ENCODE measurements around the gene GPR176. TPM values are rescaled to one million over a fixed set of nuclear protein-coding genes. Genes with fewer than 3 reads are reported as not detected.

GPR176 gene
- total RNA-seq, 4 donors from 2014 or later, result 2.4 to 18.6 (median 9.1) TPM

DNA sequence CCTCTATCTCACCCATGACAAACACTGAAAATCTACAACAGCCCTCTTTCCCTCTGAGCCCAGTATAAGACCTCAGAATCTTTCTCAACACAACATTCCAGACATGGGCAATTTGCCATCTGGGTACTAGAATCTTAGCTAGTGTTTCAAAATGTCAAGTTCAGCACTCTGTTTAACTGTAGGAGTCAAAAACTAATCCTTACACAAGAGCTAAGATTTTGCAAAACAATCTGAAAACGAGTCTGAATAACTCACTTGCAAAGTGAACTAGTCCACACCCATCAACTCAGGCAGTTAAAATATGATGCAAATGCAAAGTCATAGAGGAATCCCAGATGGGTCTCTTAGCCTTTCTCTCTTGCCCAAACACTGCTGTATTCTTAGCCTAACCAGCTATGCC, 67.8 kb downstream of the GPR176 start:
- no peaks in the 10 kb centered on the region for H3K27me3 ChIP-seq
- peak in 1 of 2 donors; percentile 18 for DNase-seq (ENCODE audit: low spot score in 2 of 2)
- H3K27ac ChIP-seq, result no peak overlapping the region
- no peak for TF ChIP-seq EP300 (IDR thresholded peaks at IDR 0.05)
- peaks cover 0 to 10% (median 0%) of the 10 kb centered on the region in 4 donors for H3K4me1 ChIP-seq
- H3K4me3 ChIP-seq, result no peak overlapping the region
- 26 to 31% methylated on average over 1 of the region's 1 CpG for WGBS, 2 donors
- H3K36me3 ChIP-seq, result no peaks in the 10 kb centered on the region
- H3K9me3 ChIP-seq, result no peaks in the 10 kb centered on the region

DNA sequence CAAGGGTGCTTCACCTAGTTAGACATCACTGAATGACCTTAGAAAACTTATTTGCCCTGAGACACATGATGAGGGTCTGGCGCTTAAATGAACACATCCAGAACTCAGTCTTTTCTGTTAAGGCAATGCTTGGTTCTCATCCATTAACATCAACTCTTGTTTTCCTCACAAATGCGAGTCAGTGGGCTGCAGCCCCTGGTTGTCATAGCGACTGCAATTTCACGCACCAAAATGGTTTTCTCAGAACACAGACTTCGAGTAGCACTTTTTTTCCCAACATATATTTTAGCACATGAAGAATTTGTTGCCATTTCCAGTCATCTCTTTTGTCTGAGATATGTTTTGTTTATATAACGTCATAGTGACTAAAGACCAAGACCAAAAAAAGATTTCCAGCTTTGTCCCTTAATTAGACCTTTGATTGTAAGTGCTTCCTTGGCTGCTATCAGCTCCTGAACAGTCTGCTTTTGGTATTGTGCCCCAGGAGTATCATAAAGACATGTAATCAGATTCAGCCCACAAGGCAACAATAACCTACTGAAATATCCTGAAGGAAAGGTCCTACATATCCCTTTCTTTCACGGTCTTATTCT, 68.5 kb downstream of the GPR176 start:
- Histone ChIP-seq H3K27me3 (no peaks in the 10 kb centered on the region), H3K4me1 (peaks cover 0 to 10% (median 0%) of the 10 kb centered on the region in 4 donors), H3K9me3 (no peaks in the 10 kb centered on the region), H3K4me3 (no peak overlapping the region), H3K36me3 (no peaks in the 10 kb centered on the region), H3K27ac (no peak overlapping the region)
- WGBS, 2 donors, result 33% methylated on average over 7 of the region's 7 CpGs
- no peak for DNase-seq (ENCODE audit: low spot score in 2 of 2)
- TF ChIP-seq, protein P1, sequence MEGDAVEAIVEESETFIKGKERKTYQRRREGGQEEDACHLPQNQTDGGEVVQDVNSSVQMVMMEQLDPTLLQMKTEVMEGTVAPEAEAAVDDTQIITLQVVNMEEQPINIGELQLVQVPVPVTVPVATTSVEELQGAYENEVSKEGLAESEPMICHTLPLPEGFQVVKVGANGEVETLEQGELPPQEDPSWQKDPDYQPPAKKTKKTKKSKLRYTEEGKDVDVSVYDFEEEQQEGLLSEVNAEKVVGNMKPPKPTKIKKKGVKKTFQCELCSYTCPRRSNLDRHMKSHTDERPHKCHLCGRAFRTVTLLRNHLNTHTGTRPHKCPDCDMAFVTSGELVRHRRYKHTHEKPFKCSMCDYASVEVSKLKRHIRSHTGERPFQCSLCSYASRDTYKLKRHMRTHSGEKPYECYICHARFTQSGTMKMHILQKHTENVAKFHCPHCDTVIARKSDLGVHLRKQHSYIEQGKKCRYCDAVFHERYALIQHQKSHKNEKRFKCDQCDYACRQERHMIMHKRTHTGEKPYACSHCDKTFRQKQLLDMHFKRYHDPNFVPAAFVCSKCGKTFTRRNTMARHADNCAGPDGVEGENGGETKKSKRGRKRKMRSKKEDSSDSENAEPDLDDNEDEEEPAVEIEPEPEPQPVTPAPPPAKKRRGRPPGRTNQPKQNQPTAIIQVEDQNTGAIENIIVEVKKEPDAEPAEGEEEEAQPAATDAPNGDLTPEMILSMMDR (IDR thresholded peaks at IDR 0.05), result no peak
- no peak for TF ChIP-seq EP300 (IDR thresholded peaks at IDR 0.05)
- no peak for TF ChIP-seq POLR2A (IDR thresholded peaks at IDR 0.05)

DNA sequence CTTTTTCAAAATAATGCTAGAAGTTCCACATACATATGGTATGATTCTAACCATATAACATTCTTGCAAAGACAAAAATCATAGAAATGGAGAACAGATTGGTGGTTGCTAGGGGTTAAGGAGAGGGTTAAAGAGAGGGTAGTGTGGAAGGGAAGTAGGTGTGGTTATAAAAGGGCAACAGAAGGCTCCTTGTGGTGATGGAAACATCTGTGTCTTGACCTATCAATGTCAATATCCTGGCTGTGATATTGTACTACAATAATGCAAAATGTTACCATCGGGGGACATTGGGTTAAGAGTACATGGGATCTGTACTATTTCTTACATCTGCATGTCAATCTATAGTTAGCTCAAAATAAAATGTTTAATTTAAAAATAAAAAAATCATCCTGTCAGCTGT, 69.6 kb downstream of the GPR176 start:
- DNase-seq (ENCODE audit: low spot score in 2 of 2), result no peak
- no peaks in the 10 kb centered on the region for H3K9me3 ChIP-seq
- no peaks in the 10 kb centered on the region for H3K36me3 ChIP-seq
- no peak overlapping the region for H3K4me3 ChIP-seq
- peaks cover 0 to 10% (median 0%) of the 10 kb centered on the region in 4 donors for H3K4me1 ChIP-seq
- 52 to 59% methylated on average over 1 of the region's 1 CpG for WGBS, 2 donors
- H3K27me3 ChIP-seq, result no peaks in the 10 kb centered on the region
- TF ChIP-seq, protein P1 (IDR thresholded peaks at IDR 0.05), result no peak
- TF ChIP-seq POLR2A (IDR thresholded peaks at IDR 0.05) (no peak), EP300 (IDR thresholded peaks at IDR 0.05) (no peak)
- H3K27ac ChIP-seq, result no peak overlapping the region

DNA sequence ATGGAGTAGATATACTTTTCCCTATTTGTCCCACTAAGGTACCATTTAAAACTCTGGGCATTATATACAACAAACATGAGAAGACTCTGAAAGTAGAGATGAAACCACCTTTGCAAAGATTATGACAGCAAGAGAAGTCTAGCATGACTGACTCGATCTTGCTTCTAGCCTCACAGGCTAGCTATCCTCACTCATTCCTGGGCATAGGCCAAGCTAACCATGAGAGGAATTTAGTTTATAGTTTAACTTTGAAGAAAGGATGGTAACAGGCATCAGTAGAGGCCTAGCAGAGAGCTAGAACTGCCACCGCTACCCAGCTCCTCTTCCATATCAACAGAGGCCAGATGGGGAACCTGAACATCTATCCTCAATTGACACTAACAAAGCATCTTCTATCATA, 74.0 kb downstream of the GPR176 start:
- DNase-seq (ENCODE audit: low spot score in 2 of 2), result no peak
- Histone ChIP-seq H3K27me3 (no peaks in the 10 kb centered on the region), H3K27ac (no peak overlapping the region), H3K4me3 (no peak overlapping the region), H3K4me1 (no peaks in the 10 kb centered on the region), H3K36me3 (no peaks in the 10 kb centered on the region), H3K9me3 (no peaks in the 10 kb centered on the region)
- TF ChIP-seq, protein P1 (IDR thresholded peaks at IDR 0.05), result no peak
- no peak for TF ChIP-seq EP300 (IDR thresholded peaks at IDR 0.05)
- no peak for TF ChIP-seq POLR2A (IDR thresholded peaks at IDR 0.05)
- WGBS, 2 donors, result 91 to 94% methylated on average over 2 of the region's 2 CpGs

DNA sequence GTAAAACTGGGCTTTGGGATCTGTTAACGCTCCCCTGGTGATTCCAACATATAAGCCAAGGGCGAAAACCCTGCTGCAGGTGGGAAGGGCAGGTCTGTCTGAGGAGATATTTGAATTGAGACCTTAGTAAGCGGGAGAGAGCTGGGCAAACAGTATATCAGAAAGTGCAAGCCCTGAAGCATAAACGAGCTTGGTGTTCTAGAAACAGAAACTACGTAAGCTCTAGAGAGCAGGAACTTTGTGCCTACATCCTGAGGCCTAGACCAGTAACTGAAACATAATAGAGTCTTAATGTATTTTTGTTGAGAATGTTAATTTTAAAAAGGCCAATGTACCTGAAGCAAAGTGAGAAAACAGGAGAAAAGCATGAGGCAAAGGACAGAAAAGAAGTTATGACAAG, 74.5 kb downstream of the GPR176 start:
- no peak overlapping the region for H3K4me3 ChIP-seq
- no peaks in the 10 kb centered on the region for H3K9me3 ChIP-seq
- no peaks in the 10 kb centered on the region for H3K36me3 ChIP-seq
- H3K4me1 ChIP-seq, result no peaks in the 10 kb centered on the region
- no peak for TF ChIP-seq POLR2A (IDR thresholded peaks at IDR 0.05)
- no peak for TF ChIP-seq EP300 (IDR thresholded peaks at IDR 0.05)
- TF ChIP-seq, protein P1 (IDR thresholded peaks at IDR 0.05), result no peak
- no peaks in the 10 kb centered on the region for H3K27me3 ChIP-seq
- 91 to 92% methylated on average over 5 of the region's 5 CpGs for WGBS, 2 donors
- no peak overlapping the region for H3K27ac ChIP-seq
- no peak for DNase-seq (ENCODE audit: low spot score in 2 of 2)

DNA sequence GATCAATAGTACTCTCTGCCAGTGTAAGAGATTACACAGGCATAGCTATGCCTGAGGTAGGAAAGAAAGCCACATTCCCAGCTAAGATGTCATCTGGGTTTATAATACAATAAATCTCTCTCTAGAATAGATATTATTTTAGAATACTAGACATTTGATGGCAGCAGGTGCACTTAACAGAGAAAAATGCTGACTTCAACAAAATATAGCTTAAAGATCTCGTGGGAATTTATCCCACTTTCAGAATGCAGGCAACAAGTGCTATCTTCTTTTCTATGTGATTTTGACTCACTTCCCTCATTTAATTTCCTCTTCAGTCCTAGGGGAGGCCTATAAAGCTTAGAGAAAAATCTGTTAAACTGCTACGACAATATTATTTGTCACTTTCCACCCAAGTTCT, 76.5 kb downstream of the GPR176 start:
- WGBS, 2 donors, result 71 to 93% methylated on average over 2 of the region's 2 CpGs
- TF ChIP-seq POLR2A (IDR thresholded peaks at IDR 0.05), result no peak
- no peak for TF ChIP-seq EP300 (IDR thresholded peaks at IDR 0.05)
- TF ChIP-seq, protein P1 (IDR thresholded peaks at IDR 0.05), result no peak
- DNase-seq (ENCODE audit: low spot score in 2 of 2), result no peak

More for the DNA sequence above, 76.5 kb downstream of the GPR176 start:
- Histone ChIP-seq H3K9me3 (no peaks in the 10 kb centered on the region), H3K27me3 (no peaks in the 10 kb centered on the region), H3K36me3 (no peaks in the 10 kb centered on the region), H3K4me1 (no peaks in the 10 kb centered on the region), H3K27ac (no peak overlapping the region), H3K4me3 (no peak overlapping the region)

Measured in tibial nerve (tissue), 4 donors.